ENCODE results near the gene MDM4. TPM values are rescaled to one million over a fixed set of nuclear protein-coding genes. Genes with fewer than 3 reads are reported as not detected.

Gene MDM4
- total RNA-seq, 2 donors from 2014 or later = 38.0 to 66.9 TPM

DNA sequence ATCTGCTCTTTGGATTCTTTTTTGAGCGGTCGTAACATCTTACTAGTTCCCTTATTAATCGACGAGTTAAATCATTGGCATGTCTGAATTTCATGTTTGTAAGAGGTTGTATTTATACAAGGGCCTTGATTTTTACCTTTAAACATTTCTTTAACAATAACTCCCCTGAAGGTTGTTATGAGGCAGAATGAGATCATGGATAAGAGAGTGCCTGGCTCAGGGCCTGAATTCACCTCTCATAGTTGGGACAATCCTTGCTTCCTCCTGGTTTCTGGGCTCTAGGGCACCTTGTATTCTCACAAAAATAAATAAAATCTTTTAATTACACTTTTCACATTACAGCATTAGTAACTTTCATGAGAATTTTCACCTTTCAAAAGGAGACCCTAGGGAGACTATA lies 55.4 kb downstream of the MDM4 start:
- intact Hi-C loops (cut with DNase I) = loop anchor here (5.0 kb wide), 1 partner anchor 191 kb away; no protein-coding TSS in a partner anchor
- no peak for DNase-seq (ENCODE audit: low spot score)
- Histone ChIP-seq H3K36me3 (no peaks in the 10 kb centered on the region), H3K27me3 (replicated peaks; ENCODE audit: insufficient read depth) (no peaks in the 10 kb centered on the region), H3K27ac (no peak overlapping the region), H3K9me3 (no peaks in the 10 kb centered on the region), H3K4me1 (replicated peaks) (no peaks in the 10 kb centered on the region), H3K4me3 (no peak overlapping the region)
- TF ChIP-seq POLR2A (IDR thresholded peaks at IDR 0.05) (no peak), POLR2AphosphoS5 (IDR thresholded peaks at IDR 0.05) (no peak)
- TF ChIP-seq, protein P1, sequence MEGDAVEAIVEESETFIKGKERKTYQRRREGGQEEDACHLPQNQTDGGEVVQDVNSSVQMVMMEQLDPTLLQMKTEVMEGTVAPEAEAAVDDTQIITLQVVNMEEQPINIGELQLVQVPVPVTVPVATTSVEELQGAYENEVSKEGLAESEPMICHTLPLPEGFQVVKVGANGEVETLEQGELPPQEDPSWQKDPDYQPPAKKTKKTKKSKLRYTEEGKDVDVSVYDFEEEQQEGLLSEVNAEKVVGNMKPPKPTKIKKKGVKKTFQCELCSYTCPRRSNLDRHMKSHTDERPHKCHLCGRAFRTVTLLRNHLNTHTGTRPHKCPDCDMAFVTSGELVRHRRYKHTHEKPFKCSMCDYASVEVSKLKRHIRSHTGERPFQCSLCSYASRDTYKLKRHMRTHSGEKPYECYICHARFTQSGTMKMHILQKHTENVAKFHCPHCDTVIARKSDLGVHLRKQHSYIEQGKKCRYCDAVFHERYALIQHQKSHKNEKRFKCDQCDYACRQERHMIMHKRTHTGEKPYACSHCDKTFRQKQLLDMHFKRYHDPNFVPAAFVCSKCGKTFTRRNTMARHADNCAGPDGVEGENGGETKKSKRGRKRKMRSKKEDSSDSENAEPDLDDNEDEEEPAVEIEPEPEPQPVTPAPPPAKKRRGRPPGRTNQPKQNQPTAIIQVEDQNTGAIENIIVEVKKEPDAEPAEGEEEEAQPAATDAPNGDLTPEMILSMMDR (IDR thresholded peaks at IDR 0.05) = no peak
- 53% methylated on average over 4 of the region's 4 CpGs for WGBS

DNA sequence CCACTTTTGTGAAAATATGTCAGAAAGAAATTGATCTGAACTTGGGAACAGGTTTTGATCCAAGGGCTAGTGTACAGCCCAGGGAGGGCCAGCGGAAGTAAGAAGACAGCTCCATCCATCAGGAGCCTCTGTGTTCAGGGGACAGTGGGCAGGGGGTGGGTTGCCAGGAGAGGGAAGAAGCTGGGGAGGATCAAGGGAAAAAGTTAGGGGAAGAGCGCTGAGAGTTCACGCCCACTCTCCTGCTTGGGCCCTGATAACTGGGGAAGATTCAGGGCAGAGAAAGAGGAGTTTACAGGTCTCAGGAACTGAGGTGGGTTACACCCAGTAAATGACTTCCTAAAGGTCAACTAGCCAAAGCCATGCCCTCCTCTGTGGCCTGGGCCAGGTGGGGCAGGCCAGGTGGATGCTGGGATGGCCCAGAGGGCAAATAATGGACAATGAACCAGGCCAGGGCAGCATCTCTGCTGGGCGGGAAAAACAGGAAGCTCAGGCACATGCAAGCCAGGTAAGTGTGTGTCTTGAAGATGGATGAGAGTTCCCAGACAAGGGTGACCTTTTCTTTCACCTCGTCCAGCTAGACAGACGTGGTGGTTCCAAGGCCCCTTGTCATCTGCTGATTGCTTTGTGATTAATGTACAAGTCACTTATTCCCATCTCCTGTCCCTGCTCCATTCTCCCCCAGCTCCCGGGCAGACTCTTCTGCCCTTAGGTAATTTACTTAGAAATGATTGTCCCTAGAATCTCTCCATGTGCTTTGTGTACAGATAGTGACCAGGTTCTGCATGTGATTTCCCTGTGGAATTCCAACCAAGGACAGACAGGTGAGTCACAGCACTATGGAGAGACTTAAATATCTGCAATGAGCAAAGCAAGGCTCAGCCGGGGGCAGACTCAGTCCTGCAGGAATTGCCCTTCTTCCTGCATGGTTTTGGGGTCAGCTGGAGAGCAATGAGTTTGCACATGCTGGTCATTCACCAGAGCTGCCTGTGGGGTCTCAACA lies 57.0 kb downstream of the MDM4 start:
- intact Hi-C loops (cut with DNase I) = loop anchor here (5.0 kb wide), 1 partner anchor 189 kb away; no protein-coding TSS in a partner anchor
- no peak for DNase-seq (ENCODE audit: low spot score)
- Histone ChIP-seq H3K4me3 (no peak overlapping the region), H3K27me3 (replicated peaks; ENCODE audit: insufficient read depth) (no peaks in the 10 kb centered on the region), H3K36me3 (no peaks in the 10 kb centered on the region), H3K4me1 (replicated peaks) (no peaks in the 10 kb centered on the region), H3K9me3 (no peaks in the 10 kb centered on the region), H3K27ac (no peak overlapping the region)
- WGBS = 84% methylated on average over 8 of the region's 8 CpGs
- TF ChIP-seq POLR2AphosphoS5 (IDR thresholded peaks at IDR 0.05) = no peak
- TF ChIP-seq, protein P1 (IDR thresholded peaks at IDR 0.05) = no peak
- TF ChIP-seq POLR2A (IDR thresholded peaks at IDR 0.05) = no peak

- no peaks in the 10 kb centered on the region for H3K36me3 ChIP-seq
- TF ChIP-seq POLR2A (IDR thresholded peaks at IDR 0.05) (no peak), POLR2AphosphoS5 (IDR thresholded peaks at IDR 0.05) (no peak)
- TF ChIP-seq, protein P1 (IDR thresholded peaks at IDR 0.05) = no peak
- H3K27ac ChIP-seq = no peak overlapping the region
- no peaks in the 10 kb centered on the region for H3K4me1 ChIP-seq (replicated peaks)
- H3K4me3 ChIP-seq = no peak overlapping the region
- WGBS = 79% methylated on average over 8 of the region's 8 CpGs
- intact Hi-C loops (cut with DNase I) = loop anchor here (5.0 kb wide), 1 partner anchor 188 kb away; no protein-coding TSS in a partner anchor
- no peak for DNase-seq (ENCODE audit: low spot score)
- no peaks in the 10 kb centered on the region for H3K9me3 ChIP-seq
- no peaks in the 10 kb centered on the region for H3K27me3 ChIP-seq (replicated peaks; ENCODE audit: insufficient read depth)
These were observed 58.0 kb downstream of the MDM4 start for GRCh38 chr1:204574016-204574864.

GRCh38 chr1:204574865-204575163 lies 58.6 kb downstream of the MDM4 start:
- Histone ChIP-seq H3K4me1 (replicated peaks) (no peaks in the 10 kb centered on the region), H3K27ac (no peak overlapping the region), H3K27me3 (replicated peaks; ENCODE audit: insufficient read depth) (no peaks in the 10 kb centered on the region), H3K4me3 (no peak overlapping the region), H3K36me3 (no peaks in the 10 kb centered on the region), H3K9me3 (no peaks in the 10 kb centered on the region)
- intact Hi-C loops (cut with DNase I) = loop anchor here (5.0 kb wide), 1 partner anchor 187 kb away; no protein-coding TSS in a partner anchor
- no peak for DNase-seq (ENCODE audit: low spot score)
- 72% methylated on average over 3 of the region's 3 CpGs for WGBS
- TF ChIP-seq POLR2A (IDR thresholded peaks at IDR 0.05) = no peak
- TF ChIP-seq, protein P1 (IDR thresholded peaks at IDR 0.05) = no peak
- TF ChIP-seq POLR2AphosphoS5 (IDR thresholded peaks at IDR 0.05) = no peak

All from prostate gland (tissue), 2 donors.